Measurements from ENCODE around the gene AKAP7.

The AKAP7 gene

GRCh38 chr6:131134220-131134979, 867 bp upstream of the AKAP7 start:
- no peak for DNase-seq

GRCh38 chr6:131134980-131135243, 355 bp upstream of the AKAP7 start:
- no peak for DNase-seq

GRCh38 chr6:131136021-131136786, 937 bp downstream of the AKAP7 start:
- no peak for DNase-seq

- no peak for DNase-seq
Observed at GRCh38 chr6:131139599-131139998, 4.3 kb downstream of the AKAP7 start.

GRCh38 chr6:131143319-131143718, 8.1 kb downstream of the AKAP7 start:
- no peak for DNase-seq

GRCh38 chr6:131146865-131147264, 11.6 kb downstream of the AKAP7 start:
- DNase-seq, result no peak

GRCh38 chr6:131156411-131156810, 21.1 kb downstream of the AKAP7 start:
- DNase-seq, result no peak

- no peak for DNase-seq
Observed at GRCh38 chr6:131159578-131159977, 24.3 kb downstream of the AKAP7 start.

- no peak for DNase-seq
Observed at GRCh38 chr6:131160254-131160758, 25.0 kb downstream of the AKAP7 start.

GRCh38 chr6:131161987-131162386, 26.7 kb downstream of the AKAP7 start:
- no peak for DNase-seq

- no peak for DNase-seq
Observed at GRCh38 chr6:131163886-131164285, 28.6 kb downstream of the AKAP7 start.

- DNase-seq, result no peak
Observed at GRCh38 chr6:131164506-131164905, 29.2 kb downstream of the AKAP7 start.

GRCh38 chr6:131167773-131168172, 32.5 kb downstream of the AKAP7 start:
- no peak for DNase-seq

- DNase-seq, result no peak
Observed at GRCh38 chr6:131169613-131170012, 34.3 kb downstream of the AKAP7 start.

- no peak for DNase-seq
Observed at GRCh38 chr6:131172222-131172621, 37.0 kb downstream of the AKAP7 start.

GRCh38 chr6:131173680-131174079, 38.4 kb downstream of the AKAP7 start:
- no peak for DNase-seq

GRCh38 chr6:131175564-131175963, 40.3 kb downstream of the AKAP7 start:
- DNase-seq, result no peak

- DNase-seq, result no peak
Observed at GRCh38 chr6:131177996-131178395, 42.7 kb downstream of the AKAP7 start.

- no peak for DNase-seq
Observed at GRCh38 chr6:131182991-131183425, 47.7 kb downstream of the AKAP7 start.

GRCh38 chr6:131183427-131184095, 48.3 kb downstream of the AKAP7 start:
- no peak for DNase-seq

GRCh38 chr6:131191590-131191989, 56.3 kb downstream of the AKAP7 start:
- no peak for DNase-seq

GRCh38 chr6:131197716-131198115, 62.4 kb downstream of the AKAP7 start:
- DNase-seq, result no peak

GRCh38 chr6:131199568-131200272, 64.5 kb downstream of the AKAP7 start:
- DNase-seq, result no peak

Data from 8988T (cell line).